Peyer's patch (tissue), 4 donors: ENCODE data around the gene WNT9A. TPM values are rescaled to one million over a fixed set of nuclear protein-coding genes. Genes with fewer than 3 reads are reported as not detected.

Source experiments
- DNase-seq, 3 donors: peaks; one replicate each; pipeline ENCODE4 v3.0.0-alpha.2; 2017 to 2019
- H3K27ac ChIP-seq, 4 donors: fragments of 200-600 bp; sonication (generic); one replicate each; pipeline ENCODE4 v1.5.1; 2016 to 2019
- H3K27me3 ChIP-seq, 2 donors: fragments of 200-600 bp; sonication (generic); one replicate each; pipeline ENCODE4 v1.5.1; 2019
- H3K36me3 ChIP-seq, 3 donors: fragments of 200-600 bp; sonication (generic); one replicate each; pipeline ENCODE4 v1.5.1; 2016 to 2019
- H3K4me1 ChIP-seq, 4 donors: fragments of 200-600 bp; sonication (generic); one replicate each; pipeline ENCODE4 v1.5.1; 2016 to 2019
- H3K4me3 ChIP-seq, 4 donors: fragments of 200-600 bp; sonication (generic); 1 replicate in 3 of 4; 2 replicates in 1 of 4; pipeline ENCODE4 v1.5.1; 2016 to 2019; ENCODE audit warnings: mild to moderate bottlenecking in 1 of 4
- H3K9me3 ChIP-seq, 4 donors: fragments of 200-600 bp; sonication (generic); one replicate each; pipeline ENCODE4 v1.5.1; 2016 to 2019; ENCODE audit warnings: mild to moderate bottlenecking in 1 of 4
- POLR2A ChIP-seq, 2 donors: fragments of 450-650 bp; IDR thresholded peaks; one replicate each; pipeline ENCODE4 v1.5.1; 2017; ENCODE audit warnings: antibody characterized with exemption in 2 of 2, mild to moderate bottlenecking in 2 of 2, moderate library complexity in 2 of 2
- total RNA-seq, 4 donors: library from RNA; depleted of rRNA; stranded (reverse); fragments of >200 nt; gene quantifications; one replicate each; pipeline ENCODE4 v1.1.0, GENCODE V29; 2016
- TF ChIP-seq, protein P1 (sequence below), 6 experiments: fragments of 450-650 bp in 4 of 6; fragments of 200-600 bp in 2 of 6; sonication (generic) in 1 of 6; IDR thresholded peaks; one replicate each; pipeline ENCODE4 v1.5.1; 2017 to 2019; ENCODE audit warnings: antibody characterized with exemption in 6 of 6, mild to moderate bottlenecking in 3 of 6, moderate library complexity in 1 of 6

WNT9A gene
- total RNA-seq, 4 donors from 2014 or later: 0.83 to 3.5 (median 2.6) TPM

DNA sequence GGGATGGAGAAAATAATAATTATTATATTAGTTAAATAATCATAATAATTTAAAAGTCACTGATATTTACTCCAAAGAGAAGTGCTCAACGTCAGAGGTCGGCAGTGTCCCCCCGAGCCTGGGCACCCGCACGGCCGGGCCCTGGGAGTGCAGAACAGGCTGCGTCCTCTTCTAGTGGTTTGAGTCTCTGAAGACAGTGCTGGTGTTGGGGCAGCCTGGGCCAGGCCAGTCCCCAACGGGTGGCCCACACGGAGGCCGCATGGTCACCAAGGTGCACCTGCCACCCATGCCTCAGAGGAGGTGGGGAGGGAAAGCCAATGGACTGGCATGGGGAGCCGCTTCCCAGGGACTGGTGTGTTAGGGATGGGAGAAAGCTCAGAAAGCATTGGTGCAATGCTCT is 27.3 kb downstream of the WNT9A start:
- no peaks in the 10 kb centered on the region for H3K4me1 ChIP-seq
- no peak for TF ChIP-seq POLR2A (IDR thresholded peaks at IDR 0.05)
- TF ChIP-seq, protein P1, sequence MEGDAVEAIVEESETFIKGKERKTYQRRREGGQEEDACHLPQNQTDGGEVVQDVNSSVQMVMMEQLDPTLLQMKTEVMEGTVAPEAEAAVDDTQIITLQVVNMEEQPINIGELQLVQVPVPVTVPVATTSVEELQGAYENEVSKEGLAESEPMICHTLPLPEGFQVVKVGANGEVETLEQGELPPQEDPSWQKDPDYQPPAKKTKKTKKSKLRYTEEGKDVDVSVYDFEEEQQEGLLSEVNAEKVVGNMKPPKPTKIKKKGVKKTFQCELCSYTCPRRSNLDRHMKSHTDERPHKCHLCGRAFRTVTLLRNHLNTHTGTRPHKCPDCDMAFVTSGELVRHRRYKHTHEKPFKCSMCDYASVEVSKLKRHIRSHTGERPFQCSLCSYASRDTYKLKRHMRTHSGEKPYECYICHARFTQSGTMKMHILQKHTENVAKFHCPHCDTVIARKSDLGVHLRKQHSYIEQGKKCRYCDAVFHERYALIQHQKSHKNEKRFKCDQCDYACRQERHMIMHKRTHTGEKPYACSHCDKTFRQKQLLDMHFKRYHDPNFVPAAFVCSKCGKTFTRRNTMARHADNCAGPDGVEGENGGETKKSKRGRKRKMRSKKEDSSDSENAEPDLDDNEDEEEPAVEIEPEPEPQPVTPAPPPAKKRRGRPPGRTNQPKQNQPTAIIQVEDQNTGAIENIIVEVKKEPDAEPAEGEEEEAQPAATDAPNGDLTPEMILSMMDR (IDR thresholded peaks at IDR 0.05): no peak
- no peak for DNase-seq

DNA sequence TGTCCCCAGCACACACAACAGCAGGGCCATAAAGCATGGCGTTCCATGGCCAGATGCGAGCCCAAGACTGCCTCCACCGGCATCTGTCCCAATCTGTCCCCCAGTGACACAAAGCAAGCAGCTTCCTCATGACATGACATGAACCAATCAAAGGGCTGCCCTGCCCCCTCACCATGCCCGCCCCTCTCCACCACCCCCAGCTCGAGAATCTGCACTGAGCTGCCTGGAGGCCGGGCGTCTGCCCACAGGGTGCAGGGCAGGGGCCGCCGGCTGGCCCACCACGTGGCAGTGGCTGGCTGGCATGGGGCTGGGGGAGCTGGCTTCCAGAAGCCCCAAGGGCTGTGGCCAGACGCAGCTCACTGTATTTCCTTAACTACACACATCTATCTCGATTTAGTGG is 27.8 kb downstream of the WNT9A start:
- no peak for DNase-seq
- H3K27ac ChIP-seq: no peak overlapping the region
- no peaks in the 10 kb centered on the region for H3K27me3 ChIP-seq
- no peaks in the 10 kb centered on the region for H3K9me3 ChIP-seq
- no peaks in the 10 kb centered on the region for H3K4me1 ChIP-seq
- H3K36me3 ChIP-seq: no peaks in the 10 kb centered on the region
- no peak overlapping the region for H3K4me3 ChIP-seq
- TF ChIP-seq, protein P1 (IDR thresholded peaks at IDR 0.05): no peak
- no peak for TF ChIP-seq POLR2A (IDR thresholded peaks at IDR 0.05)

More for the DNA sequence above, 27.3 kb downstream of the WNT9A start:
- Histone ChIP-seq H3K27ac (no peak overlapping the region), H3K4me3 (no peak overlapping the region), H3K9me3 (no peaks in the 10 kb centered on the region), H3K27me3 (no peaks in the 10 kb centered on the region), H3K36me3 (no peaks in the 10 kb centered on the region)

DNA sequence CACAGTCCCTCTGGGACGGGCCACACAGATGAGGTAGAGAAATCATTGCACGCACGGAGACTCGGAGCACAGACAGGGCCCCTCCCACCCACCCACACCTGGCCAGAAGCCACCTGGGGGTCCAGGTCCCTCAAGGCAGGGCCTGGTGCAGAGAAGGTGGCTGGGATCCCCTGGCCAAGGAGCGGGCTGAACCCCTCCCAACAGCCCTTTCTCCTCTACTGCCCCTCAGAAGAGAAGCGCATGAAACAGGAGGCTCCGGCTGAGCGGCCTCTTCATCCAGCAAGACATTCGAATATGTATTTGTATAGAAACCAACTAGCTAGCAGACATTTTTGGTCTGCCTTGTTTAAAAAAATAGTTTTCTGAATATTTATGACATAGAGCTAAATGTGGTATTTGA is 29.0 kb downstream of the WNT9A start:
- Histone ChIP-seq H3K27me3 (no peaks in the 10 kb centered on the region), H3K4me3 (no peak overlapping the region), H3K9me3 (no peaks in the 10 kb centered on the region), H3K4me1 (no peaks in the 10 kb centered on the region), H3K27ac (no peak overlapping the region), H3K36me3 (no peaks in the 10 kb centered on the region)
- TF ChIP-seq, protein P1 (IDR thresholded peaks at IDR 0.05): no peak
- TF ChIP-seq POLR2A (IDR thresholded peaks at IDR 0.05): no peak
- no peak for DNase-seq

DNA sequence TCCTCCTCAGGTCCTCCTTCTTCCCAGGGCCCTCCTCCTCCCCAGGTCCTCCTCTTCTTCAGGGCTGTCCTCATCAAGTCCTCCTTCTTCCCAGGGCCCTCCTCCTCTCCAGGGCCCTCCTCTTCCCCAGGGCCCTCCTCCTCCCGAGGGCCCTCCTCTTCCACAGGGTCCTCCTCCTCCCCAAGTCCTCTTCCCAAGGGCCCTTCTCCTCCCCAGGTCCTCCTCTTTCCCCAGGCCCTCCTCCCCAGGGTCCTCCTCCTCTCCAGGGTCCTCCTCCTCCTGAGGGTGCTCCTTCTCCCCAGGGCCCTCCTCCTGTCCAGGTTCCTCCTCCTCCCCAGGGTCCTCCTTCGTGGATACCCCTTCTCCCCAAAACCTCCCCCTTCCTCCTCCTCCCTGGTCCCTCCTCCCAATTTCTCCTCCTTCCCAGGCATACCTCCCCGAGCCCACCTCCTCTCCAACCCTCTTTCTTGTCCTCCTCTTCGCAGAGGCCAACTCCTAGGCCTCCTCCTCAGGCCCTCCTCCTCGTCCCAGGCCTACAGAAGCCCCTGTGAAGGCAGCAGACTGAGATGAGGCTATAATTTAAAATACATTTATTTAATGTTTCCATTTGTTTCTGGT is 29.5 kb downstream of the WNT9A start:
- H3K27me3 ChIP-seq: no peaks in the 10 kb centered on the region
- no peaks in the 10 kb centered on the region for H3K36me3 ChIP-seq
- H3K9me3 ChIP-seq: no peaks in the 10 kb centered on the region
- TF ChIP-seq, protein P1 (IDR thresholded peaks at IDR 0.05): no peak
- TF ChIP-seq POLR2A (IDR thresholded peaks at IDR 0.05): no peak
- DNase-seq: no peak
- H3K4me3 ChIP-seq: no peak overlapping the region
- no peak overlapping the region for H3K27ac ChIP-seq
- H3K4me1 ChIP-seq: no peaks in the 10 kb centered on the region

DNA sequence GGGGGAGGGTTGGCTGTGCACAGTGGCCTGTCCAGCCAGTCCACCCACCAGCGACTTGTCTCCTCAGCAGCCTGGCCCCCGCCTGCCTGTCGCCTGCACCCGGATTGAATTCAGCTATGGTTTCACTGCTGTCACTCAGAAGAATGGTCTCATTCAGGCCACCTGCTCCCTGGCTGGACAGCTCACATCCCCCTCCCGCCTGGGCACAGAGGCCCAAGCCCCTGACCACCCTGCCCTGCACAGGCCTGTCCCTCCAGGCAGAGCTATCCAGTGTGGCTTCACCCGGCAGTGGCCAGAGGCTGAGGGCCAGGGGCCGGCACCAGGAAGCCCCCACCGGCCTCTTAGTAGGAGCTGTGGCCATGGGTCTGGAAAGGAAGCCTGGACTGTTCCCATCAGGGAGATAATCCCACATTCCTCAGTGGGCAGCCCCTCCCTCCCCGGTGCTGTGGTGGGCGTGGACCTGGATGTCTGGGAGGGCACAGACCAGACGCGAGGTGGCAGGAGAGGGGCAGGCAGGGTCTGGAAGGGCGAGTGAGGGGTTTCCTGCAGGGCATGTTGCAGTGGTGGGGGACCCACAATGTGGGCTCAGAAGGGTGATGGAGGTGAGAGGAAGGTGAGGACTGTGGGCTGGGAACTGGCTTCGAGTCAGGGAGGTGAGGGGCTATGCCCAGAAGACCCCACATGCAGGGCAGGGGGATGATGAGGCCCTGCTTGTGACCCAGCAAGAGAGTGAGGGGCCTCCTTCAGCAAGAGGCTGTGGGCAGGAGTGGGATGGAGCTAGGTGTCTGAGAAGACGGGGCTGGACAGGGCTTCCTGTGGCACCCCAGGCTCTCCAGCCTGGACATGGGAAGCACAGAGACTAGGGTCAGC is 30.4 kb downstream of the WNT9A start:
- no peak for TF ChIP-seq POLR2A (IDR thresholded peaks at IDR 0.05)
- TF ChIP-seq, protein P1 (IDR thresholded peaks at IDR 0.05): no peak

More for the DNA sequence above, 30.4 kb downstream of the WNT9A start:
- Histone ChIP-seq H3K4me1 (no peaks in the 10 kb centered on the region), H3K27ac (no peak overlapping the region), H3K27me3 (no peaks in the 10 kb centered on the region), H3K9me3 (no peaks in the 10 kb centered on the region), H3K36me3 (no peaks in the 10 kb centered on the region), H3K4me3 (no peak overlapping the region)
- DNase-seq: no peak
